HepG2 (cell line): ENCODE results near the gene SRCAP. TPM values are rescaled to one million over a fixed set of nuclear protein-coding genes. Genes with fewer than 3 reads are reported as not detected.

ENCODE experiments used
- AKNA ChIP-seq: sonication (generic); formaldehyde crosslinking; IDR thresholded peaks from 2 replicates; pipeline ENCODE4 v1.4.0; 2020; ENCODE audit warnings: missing genetic modification reagents, borderline replicate concordance
- ARHGAP35 ChIP-seq: sonication (generic); formaldehyde crosslinking; IDR thresholded peaks from 2 replicates; pipeline ENCODE4 v1.9.0; 2022; ENCODE audit warnings: mild to moderate bottlenecking, inconsistent platforms, moderate library complexity, missing genetic modification reagents, borderline replicate concordance
- ARID2 ChIP-seq: sonication (generic); formaldehyde crosslinking; IDR thresholded peaks from 2 replicates; pipeline ENCODE4 v1.8.1; 2022; ENCODE audit warnings: mild to moderate bottlenecking, missing genetic modification reagents, borderline replicate concordance
- ASH2L ChIP-seq: fragments of 300-600, 200-600 bp; sonication (generic); IDR thresholded peaks from 2 replicates; pipeline ENCODE4 v1.7.0; 2017; ENCODE audit warnings: low read depth, mild to moderate bottlenecking, moderate library complexity, mixed read lengths, low read length; ENCODE audit not compliant: insufficient read length
- BRCA1 ChIP-seq: sonication (generic); formaldehyde crosslinking; IDR thresholded peaks from 2 replicates; pipeline ENCODE4 v1.4.0; 2020; ENCODE audit warnings: missing genetic modification reagents
- CSRNP1 ChIP-seq: sonication (generic); formaldehyde crosslinking; IDR thresholded peaks from 2 replicates; pipeline ENCODE4 v1.8.1; 2023; ENCODE audit warnings: mild to moderate bottlenecking, missing genetic modification reagents
- RAD51 ChIP-seq: fragments of 450-650 bp; IDR thresholded peaks from 2 replicates; pipeline ENCODE4 v1.6.1; 2016; ENCODE audit warnings: borderline replicate concordance
- SKIL ChIP-seq: sonication (generic); formaldehyde crosslinking; IDR thresholded peaks from 2 replicates; pipeline ENCODE4 v1.8.0; 2022; ENCODE audit warnings: missing genetic modification reagents, mild to moderate bottlenecking, moderate library complexity, borderline replicate concordance
- ZNF572 ChIP-seq: sonication (generic); formaldehyde crosslinking; IDR thresholded peaks from 2 replicates; pipeline ENCODE4 v1.5.1; 2020; ENCODE audit warnings: mild to moderate bottlenecking, missing genetic modification reagents
- ZSCAN5A ChIP-seq: sonication (generic); formaldehyde crosslinking; IDR thresholded peaks from 2 replicates; pipeline ENCODE4 v1.8.0; 2022; ENCODE audit warnings: mild to moderate bottlenecking, missing genetic modification reagents, borderline replicate concordance
- polyA plus RNA-seq, 8 experiments: library from polyadenylated mRNA; depleted of rRNA in 3 of 8; stranded (reverse) in 7 of 8; unstranded in 1 of 8; fragments of >200 nt; fragmentation: Illumina TruSeq in 4 of 8; extraction: Trizol in 4 of 8; gene quantifications; 2 replicates each; pipeline versions ENCODE4 v1.2.1 to v1.2.3, GENCODE V29; 2011 to 2016; ENCODE audit warnings: low read depth in 4 of 8, missing spikeins in 1 of 8, mixed read lengths in 1 of 8; ENCODE audit not compliant: insufficient read depth in 1 of 8
- total RNA-seq, 5 experiments: library from RNA; depleted of rRNA; stranded (reverse); fragments of >200 nt; fragmentation: Illumina TruSeq; extraction: Trizol; gene quantifications; 2 replicates each; pipeline ENCODE4 v1.2.3, GENCODE V29; 2016; ENCODE audit warnings: low read depth in 1 of 5
- TF ChIP-seq, protein P1 (sequence below): sonication (generic); formaldehyde crosslinking; IDR thresholded peaks from 2 replicates; pipeline ENCODE4 v1.4.0; 2020; ENCODE audit warnings: missing genetic modification reagents
- TF ChIP-seq, protein P2 (sequence below): sonication (generic); formaldehyde crosslinking; IDR thresholded peaks from 2 replicates; pipeline ENCODE4 v1.8.1; 2023; ENCODE audit warnings: mild to moderate bottlenecking, missing genetic modification reagents, borderline replicate concordance

SRCAP gene
- total and polyA plus RNA-seq, 2 of the 13 experiments (the other 11 are each of a cell fraction or from before 2014, with no cell fraction given): 4.9 to 9.0 TPM

GRCh38 chr16:30775392-30776188 lies 76.6 kb downstream of the SRCAP start (continued):
- peak; percentile 31 for TF ChIP-seq AKNA (CRISPR knock-in tag)
- TF ChIP-seq ZSCAN5A (CRISPR knock-in tag): peak; percentile 50; the same call in 1 of the 2 replicates
- peak; percentile 84 for TF ChIP-seq ASH2L
- TF ChIP-seq BRCA1 (CRISPR knock-in tag): peak; percentile 84; the same call in 1 of the 2 replicates
- TF ChIP-seq, protein P1, sequence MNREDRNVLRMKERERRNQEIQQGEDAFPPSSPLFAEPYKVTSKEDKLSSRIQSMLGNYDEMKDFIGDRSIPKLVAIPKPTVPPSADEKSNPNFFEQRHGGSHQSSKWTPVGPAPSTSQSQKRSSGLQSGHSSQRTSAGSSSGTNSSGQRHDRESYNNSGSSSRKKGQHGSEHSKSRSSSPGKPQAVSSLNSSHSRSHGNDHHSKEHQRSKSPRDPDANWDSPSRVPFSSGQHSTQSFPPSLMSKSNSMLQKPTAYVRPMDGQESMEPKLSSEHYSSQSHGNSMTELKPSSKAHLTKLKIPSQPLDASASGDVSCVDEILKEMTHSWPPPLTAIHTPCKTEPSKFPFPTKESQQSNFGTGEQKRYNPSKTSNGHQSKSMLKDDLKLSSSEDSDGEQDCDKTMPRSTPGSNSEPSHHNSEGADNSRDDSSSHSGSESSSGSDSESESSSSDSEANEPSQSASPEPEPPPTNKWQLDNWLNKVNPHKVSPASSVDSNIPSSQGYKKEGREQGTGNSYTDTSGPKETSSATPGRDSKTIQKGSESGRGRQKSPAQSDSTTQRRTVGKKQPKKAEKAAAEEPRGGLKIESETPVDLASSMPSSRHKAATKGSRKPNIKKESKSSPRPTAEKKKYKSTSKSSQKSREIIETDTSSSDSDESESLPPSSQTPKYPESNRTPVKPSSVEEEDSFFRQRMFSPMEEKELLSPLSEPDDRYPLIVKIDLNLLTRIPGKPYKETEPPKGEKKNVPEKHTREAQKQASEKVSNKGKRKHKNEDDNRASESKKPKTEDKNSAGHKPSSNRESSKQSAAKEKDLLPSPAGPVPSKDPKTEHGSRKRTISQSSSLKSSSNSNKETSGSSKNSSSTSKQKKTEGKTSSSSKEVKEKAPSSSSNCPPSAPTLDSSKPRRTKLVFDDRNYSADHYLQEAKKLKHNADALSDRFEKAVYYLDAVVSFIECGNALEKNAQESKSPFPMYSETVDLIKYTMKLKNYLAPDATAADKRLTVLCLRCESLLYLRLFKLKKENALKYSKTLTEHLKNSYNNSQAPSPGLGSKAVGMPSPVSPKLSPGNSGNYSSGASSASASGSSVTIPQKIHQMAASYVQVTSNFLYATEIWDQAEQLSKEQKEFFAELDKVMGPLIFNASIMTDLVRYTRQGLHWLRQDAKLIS (CRISPR knock-in tag): peak; percentile 69
- peak; percentile 88 for TF ChIP-seq CSRNP1
- no peak for TF ChIP-seq SKIL
- TF ChIP-seq ZNF572 (CRISPR knock-in tag): peak; percentile 65
- TF ChIP-seq ARHGAP35 (CRISPR knock-in tag): peak; percentile 92
- TF ChIP-seq, protein P2, sequence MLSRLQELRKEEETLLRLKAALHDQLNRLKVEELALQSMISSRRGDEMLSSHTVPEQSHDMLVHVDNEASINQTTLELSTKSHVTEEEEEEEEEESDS: peak; percentile 77; the same call in 1 of the 2 replicates
- TF ChIP-seq RAD51: no peak
- TF ChIP-seq ARID2: peak; percentile 95
